A673 (cell line): ENCODE results near the gene CHST7.

Experiments
- CTCF ChIP-seq: fragments of 300-800, 200-600 bp; sonication (generic); conservative IDR thresholded peaks from 2 replicates; pipeline ENCODE4 v1.5.1; 2017; ENCODE audit warnings: low read depth, mild to moderate bottlenecking, antibody characterized with exemption, low read length, moderate library complexity, mixed read lengths
- EZH2 ChIP-seq: fragments of 200-600 bp; sonication (generic); IDR thresholded peaks from 2 replicates; pipeline ENCODE4 v1.6.1; 2017; ENCODE audit warnings: borderline replicate concordance, low read depth, mild to moderate bottlenecking, mixed read lengths, antibody characterized with exemption, low read length; ENCODE audit not compliant: poor library complexity, severe bottlenecking

DNA sequence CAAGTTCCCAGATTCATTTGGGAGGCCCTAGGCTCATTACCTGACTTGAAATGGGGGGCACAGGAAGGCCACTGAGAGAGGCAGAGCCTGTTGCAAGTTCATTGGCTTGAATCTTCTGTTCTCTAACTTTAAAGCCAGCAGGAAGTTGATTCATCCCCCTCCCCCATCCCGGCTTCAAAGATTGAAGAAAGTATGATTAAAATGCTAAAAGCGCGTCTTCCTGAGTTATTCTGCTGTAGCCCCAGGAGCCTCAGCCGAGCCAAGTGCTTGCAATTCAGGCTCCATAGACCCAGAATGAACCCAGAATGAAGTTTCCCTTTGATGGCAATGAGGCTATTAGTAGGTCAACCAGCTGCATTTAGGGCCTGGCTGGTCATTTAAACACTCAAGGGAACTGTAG is 14.7 kb downstream of the CHST7 start:
- TF ChIP-seq CTCF = no peak
- no peak for TF ChIP-seq EZH2
